Activated naive CD4-positive, alpha-beta T cell treated with anti-CD3 and anti-CD28 coated beads for 36 hours (primary cell): ENCODE results near the gene NCOR2. TPM values are rescaled to one million over a fixed set of nuclear protein-coding genes. Genes with fewer than 3 reads are reported as not detected.

Experiments
- CTCF ChIA-PET: fragments of 350-600 bp; sonication (Branson Sonifier 250); formaldehyde crosslinking; loops from one replicate; lab custom pipeline; 2021; ENCODE audit warnings: antibody characterized with exemption; lab: Charles Lee
- DNase-seq: peaks from one replicate; pipeline ENCODE4 v3.0.0-alpha.2; 2020
- H3K27ac Mint-ChIP-seq: one replicate; pipeline ENCODE4 v1.8.0; 2021; ENCODE audit warnings: mild to moderate bottlenecking, mixed read lengths
- H3K27me3 Mint-ChIP-seq: one replicate; pipeline ENCODE4 v1.8.0; 2021; ENCODE audit warnings: low read depth, mixed read lengths
- H3K36me3 Mint-ChIP-seq: one replicate; pipeline ENCODE4 v1.8.0; 2021; ENCODE audit warnings: low read depth, mixed read lengths
- H3K4me1 Mint-ChIP-seq: one replicate; pipeline ENCODE4 v1.8.0; 2021; ENCODE audit warnings: low read depth, mixed read lengths
- H3K4me3 Mint-ChIP-seq: one replicate; pipeline ENCODE4 v1.8.0; 2021; ENCODE audit warnings: mild to moderate bottlenecking, moderate library complexity, mixed read lengths
- H3K9me3 Mint-ChIP-seq: one replicate; pipeline ENCODE4 v1.8.0; 2021; ENCODE audit warnings: mixed read lengths
- intact Hi-C: fragments of 100-400 bp; cut with micrococcal nuclease; formaldehyde crosslinking; loops from one replicate; pipeline ENCODE4 v1.15.1; 2023
- total RNA-seq, 2 experiments: library from RNA; stranded (reverse); gene quantifications; one replicate each; pipeline ENCODE4 v1.2.3, GENCODE V29; 2021

NCOR2 gene
- total RNA-seq, 2 experiments from 2014 or later, result 102 TPM

GRCh38 chr12:124530637-124531263 lies 36.7 kb downstream of the NCOR2 start:
- CTCF ChIA-PET, result no interaction called here
- H3K27ac Mint-ChIP-seq, result no peak overlapping the region
- H3K36me3 Mint-ChIP-seq, result peaks cover 9% of the 10 kb centered on the region
- DNase-seq, result no peak
- H3K27me3 Mint-ChIP-seq, result no peaks in the 10 kb centered on the region
- no peak overlapping the region for H3K4me3 Mint-ChIP-seq
- H3K4me1 Mint-ChIP-seq, result peaks cover 6% of the 10 kb centered on the region
- intact Hi-C loops, result no loop called here
- H3K9me3 Mint-ChIP-seq, result no peaks in the 10 kb centered on the region

DNA sequence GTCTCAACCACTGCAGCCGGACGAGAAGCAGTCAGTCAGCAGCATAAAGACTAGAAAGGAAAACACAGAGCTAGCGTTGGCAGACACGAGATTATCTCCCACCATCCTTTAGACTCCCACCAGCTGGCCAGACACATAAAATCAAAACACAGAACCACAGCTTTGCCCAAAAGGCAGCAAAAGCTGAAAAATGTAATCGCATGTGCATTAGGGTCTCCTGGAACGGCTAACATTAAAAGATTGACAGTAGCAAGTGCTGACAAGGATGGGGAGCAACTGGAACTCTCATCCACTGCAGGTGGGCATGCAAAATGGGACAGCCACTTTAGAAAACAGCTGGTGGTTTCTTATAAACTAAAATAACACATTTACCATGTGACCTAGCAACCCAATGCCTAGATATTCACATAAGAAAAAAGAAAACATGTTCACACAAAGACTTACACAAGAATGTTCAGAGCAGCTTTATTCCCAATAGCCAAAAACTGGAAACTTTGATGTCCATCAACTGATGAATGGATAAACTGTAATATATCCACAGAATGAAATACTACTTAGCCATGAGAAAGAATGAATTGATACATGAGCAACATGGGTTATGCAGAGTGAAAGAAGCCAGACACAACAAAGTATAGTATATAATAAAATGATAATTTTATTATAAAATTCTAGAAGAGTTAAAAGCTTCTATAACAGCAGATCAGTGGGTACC lies 37.7 kb downstream of the NCOR2 start:
- CTCF ChIA-PET, result interaction anchor here (0.6 kb wide), 1 partner anchor 94 kb away, joined by 3 read pairs; no protein-coding TSS in a partner anchor
- intact Hi-C loops, result no loop called here
- DNase-seq, result no peak
- Mint-ChIP-seq H3K4me1 (peaks cover 8% of the 10 kb centered on the region), H3K36me3 (peaks cover 9% of the 10 kb centered on the region), H3K9me3 (no peaks in the 10 kb centered on the region), H3K27ac (no peak overlapping the region), H3K27me3 (no peaks in the 10 kb centered on the region), H3K4me3 (no peak overlapping the region)

DNA sequence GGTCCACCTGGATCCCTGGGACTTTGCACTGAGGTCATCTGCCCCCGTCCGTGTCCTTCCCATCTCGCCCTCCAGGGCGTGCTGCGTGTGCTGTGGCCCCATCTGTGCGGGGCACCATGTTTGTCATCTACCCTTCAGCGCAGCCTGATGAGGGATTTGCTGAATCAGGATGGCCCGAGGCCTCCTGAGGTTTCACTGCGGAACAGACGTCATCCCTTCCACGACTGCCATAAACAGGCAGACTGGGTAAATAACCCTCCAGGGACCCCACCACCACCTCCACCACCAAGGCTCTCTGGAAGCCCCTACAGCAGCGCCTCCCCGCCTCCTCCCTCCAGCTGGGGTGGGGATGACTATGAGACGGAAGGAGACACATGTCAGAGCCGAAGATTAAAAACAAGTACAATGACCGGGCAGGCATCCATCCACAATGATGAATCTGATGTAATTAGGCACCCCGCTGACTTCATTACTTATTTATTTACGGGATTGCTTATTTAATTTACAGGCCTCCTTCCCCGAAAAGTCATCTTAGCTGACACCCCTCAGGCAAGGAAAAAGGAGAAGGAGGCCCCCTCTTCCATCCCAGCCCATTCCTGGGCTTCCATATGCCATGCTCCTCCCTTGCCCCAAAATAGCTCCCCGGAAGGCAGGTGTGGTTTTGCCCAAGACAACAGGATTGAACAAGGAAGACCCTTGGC lies 39.4 kb downstream of the NCOR2 start:
- Mint-ChIP-seq H3K36me3 (peaks cover 8% of the 10 kb centered on the region), H3K4me1 (peaks cover 21% of the 10 kb centered on the region), H3K27me3 (no peaks in the 10 kb centered on the region), H3K27ac (no peak overlapping the region), H3K4me3 (no peak overlapping the region), H3K9me3 (no peaks in the 10 kb centered on the region)
- CTCF ChIA-PET, result interaction anchor here (1.3 kb wide), 1 partner anchor 234 kb away, joined by 3 read pairs; no protein-coding TSS in a partner anchor
- DNase-seq, result no peak
- intact Hi-C loops, result no loop called here

DNA sequence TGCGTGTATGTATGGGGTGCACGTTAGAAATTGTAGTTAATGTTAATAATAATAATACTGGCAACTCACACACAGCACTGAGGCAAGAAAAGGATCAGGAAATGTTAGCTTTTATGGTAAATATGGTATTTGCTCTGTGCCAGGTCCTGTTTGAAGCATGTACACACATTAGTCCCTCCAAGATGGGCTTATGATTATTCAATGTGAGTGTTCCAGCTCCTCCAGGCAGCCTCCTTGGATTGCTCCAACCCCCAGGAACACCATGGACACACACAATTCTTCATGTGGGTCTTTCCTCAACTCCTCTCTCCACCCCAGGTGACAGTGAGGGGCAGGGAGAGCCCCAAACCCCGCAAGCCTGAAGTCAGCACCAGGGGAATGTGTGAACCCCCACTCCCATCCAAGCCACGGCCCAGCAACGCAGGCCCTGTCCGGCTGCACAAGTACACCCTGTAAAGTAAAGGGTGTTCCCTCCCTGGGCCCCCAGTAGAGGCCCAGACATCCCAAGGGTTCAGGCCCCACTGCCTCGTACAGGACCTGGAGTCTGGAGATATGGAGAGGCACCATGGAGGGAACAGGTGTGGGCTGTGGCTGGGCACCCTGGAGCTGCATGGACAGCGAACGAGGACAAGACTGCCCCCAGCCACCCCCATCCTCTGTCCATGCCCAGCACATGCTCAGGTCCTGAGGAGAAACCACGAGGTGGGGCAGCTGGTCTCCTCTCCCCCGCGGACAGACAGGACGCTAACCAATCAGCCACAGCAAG lies 41.3 kb downstream of the NCOR2 start:
- Mint-ChIP-seq H3K4me3 (no peak overlapping the region), H3K9me3 (no peaks in the 10 kb centered on the region), H3K27me3 (no peaks in the 10 kb centered on the region), H3K36me3 (peaks cover 8% of the 10 kb centered on the region), H3K27ac (no peak overlapping the region), H3K4me1 (peaks cover 33% of the 10 kb centered on the region)
- intact Hi-C loops, result no loop called here
- no peak for DNase-seq
- CTCF ChIA-PET, result no interaction called here

GRCh38 chr12:124525455-124525854 lies 42.0 kb downstream of the NCOR2 start:
- Mint-ChIP-seq H3K9me3 (no peaks in the 10 kb centered on the region), H3K36me3 (peaks cover 8% of the 10 kb centered on the region), H3K27ac (no peak overlapping the region), H3K27me3 (no peaks in the 10 kb centered on the region), H3K4me3 (no peak overlapping the region), H3K4me1 (peaks cover 36% of the 10 kb centered on the region)
- no peak for DNase-seq
- CTCF ChIA-PET, result no interaction called here
- intact Hi-C loops, result no loop called here

DNA sequence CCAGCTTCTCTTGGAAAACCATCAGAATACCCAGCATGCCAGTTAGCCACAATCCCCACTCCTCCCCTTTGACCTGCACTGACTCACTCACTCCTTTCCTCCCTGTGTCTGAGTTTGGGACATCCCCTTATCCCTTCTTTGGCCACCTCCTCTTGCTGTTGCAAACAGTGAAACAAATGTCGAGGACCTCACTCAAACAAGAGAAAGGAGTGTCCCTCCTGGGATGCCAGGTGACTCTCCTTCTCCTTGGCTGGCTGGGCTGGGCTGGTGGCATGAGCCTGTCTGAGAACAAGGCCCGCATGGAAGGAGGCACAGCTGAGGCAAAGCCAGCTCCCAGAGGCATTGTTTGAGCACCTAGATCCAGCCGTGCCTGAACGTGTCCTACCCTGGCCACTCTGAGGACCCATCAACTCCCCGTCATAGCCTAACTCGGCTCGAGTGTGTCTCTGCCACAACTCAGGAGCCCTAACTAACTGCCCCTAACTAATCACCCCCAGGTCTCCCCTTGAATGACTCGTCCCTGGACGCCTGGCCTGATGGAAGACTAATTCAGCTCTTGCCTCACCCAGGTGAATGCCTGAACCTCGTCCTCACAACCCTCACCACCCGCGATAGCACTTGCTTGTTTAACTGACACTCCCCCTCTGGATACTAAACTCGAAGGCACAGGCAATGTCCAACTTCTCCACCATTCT lies 43.0 kb downstream of the NCOR2 start:
- CTCF ChIA-PET, result no interaction called here
- H3K27me3 Mint-ChIP-seq, result no peaks in the 10 kb centered on the region
- peaks cover 42% of the 10 kb centered on the region for H3K4me1 Mint-ChIP-seq
- no peak overlapping the region for H3K4me3 Mint-ChIP-seq
- H3K27ac Mint-ChIP-seq, result no peak overlapping the region
- intact Hi-C loops, result no loop called here
- no peaks in the 10 kb centered on the region for H3K9me3 Mint-ChIP-seq
- peaks cover 4% of the 10 kb centered on the region for H3K36me3 Mint-ChIP-seq
- DNase-seq, result no peak

- H3K9me3 Mint-ChIP-seq, result no peaks in the 10 kb centered on the region
- CTCF ChIA-PET, result no interaction called here
- peaks cover 4% of the 10 kb centered on the region for H3K36me3 Mint-ChIP-seq
- DNase-seq, result peak; percentile 35
- H3K27me3 Mint-ChIP-seq, result no peaks in the 10 kb centered on the region
- no peak overlapping the region for H3K4me3 Mint-ChIP-seq
- intact Hi-C loops, result no loop called here
- H3K27ac Mint-ChIP-seq, result no peak overlapping the region
- H3K4me1 Mint-ChIP-seq, result peaks cover 47% of the 10 kb centered on the region
Measured at GRCh38 chr12:124523071-124523470, 44.3 kb downstream of the NCOR2 start.

DNA sequence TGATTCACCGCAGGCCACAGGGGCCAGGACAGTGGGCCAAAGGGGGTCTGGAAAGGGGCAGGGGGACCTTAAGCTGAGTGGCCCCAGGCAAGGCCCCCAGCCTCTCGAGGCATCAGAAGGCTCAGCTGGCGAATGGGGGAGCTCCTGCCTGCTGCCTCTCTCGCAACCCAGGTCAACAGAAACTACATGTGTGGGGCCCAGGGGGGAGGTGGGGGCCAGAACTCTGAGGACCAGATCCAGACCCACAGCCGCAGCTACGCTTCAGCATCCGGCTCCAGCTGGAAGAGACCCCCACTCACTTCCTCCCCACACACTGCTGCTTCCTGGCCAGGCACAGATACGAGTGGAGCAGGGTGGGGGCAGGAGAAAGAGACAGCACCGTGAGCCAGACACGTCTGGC lies 46.5 kb downstream of the NCOR2 start:
- intact Hi-C loops, result no loop called here
- CTCF ChIA-PET, result no interaction called here
- no peak overlapping the region for H3K27ac Mint-ChIP-seq
- H3K4me1 Mint-ChIP-seq, result peaks cover 50% of the 10 kb centered on the region
- peaks cover 3% of the 10 kb centered on the region for H3K36me3 Mint-ChIP-seq
- no peak for DNase-seq
- no peak overlapping the region for H3K4me3 Mint-ChIP-seq
- H3K27me3 Mint-ChIP-seq, result no peaks in the 10 kb centered on the region
- no peaks in the 10 kb centered on the region for H3K9me3 Mint-ChIP-seq

DNA sequence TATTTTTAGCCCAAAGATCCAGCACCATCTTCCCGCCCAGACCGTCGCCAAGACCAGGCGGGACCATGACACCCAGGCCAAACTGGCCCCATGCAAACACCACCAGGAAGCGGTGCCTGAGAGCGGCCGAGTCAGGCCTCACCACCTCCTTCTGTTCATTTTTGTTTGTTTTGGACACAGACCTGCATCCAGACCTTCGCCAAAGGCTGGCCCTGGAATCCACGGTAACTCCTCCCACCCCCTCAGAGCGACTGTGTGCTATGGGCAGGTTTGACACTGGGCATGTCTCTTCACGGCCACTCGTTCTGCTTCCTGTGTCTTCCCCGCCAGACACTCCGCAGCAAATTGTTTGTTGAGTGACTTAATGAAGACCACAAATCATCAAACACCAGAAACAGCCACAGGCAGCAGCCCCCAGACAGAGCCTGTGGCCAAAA lies 47.1 kb downstream of the NCOR2 start:
- CTCF ChIA-PET, result interaction anchor here (1.0 to 1.7 kb wide), 2 partner anchors 173 to 251 kb away, joined by 3 to 4 read pairs; no protein-coding TSS in a partner anchor
- Mint-ChIP-seq H3K27me3 (no peaks in the 10 kb centered on the region), H3K4me3 (no peak overlapping the region)

GRCh38 chr12:124519746-124520145 lies 47.7 kb downstream of the NCOR2 start:
- intact Hi-C loops, result no loop called here
- no peak for DNase-seq
- peaks cover 3% of the 10 kb centered on the region for H3K36me3 Mint-ChIP-seq
- no peak overlapping the region for H3K4me3 Mint-ChIP-seq
- CTCF ChIA-PET, result interaction anchor here (1.0 to 1.7 kb wide), 2 partner anchors 172 to 251 kb away, joined by 3 to 4 read pairs; no protein-coding TSS in a partner anchor
- no peaks in the 10 kb centered on the region for H3K9me3 Mint-ChIP-seq
- no peak overlapping the region for H3K27ac Mint-ChIP-seq
- H3K27me3 Mint-ChIP-seq, result no peaks in the 10 kb centered on the region
- peaks cover 49% of the 10 kb centered on the region for H3K4me1 Mint-ChIP-seq

More for the DNA sequence above, 47.1 kb downstream of the NCOR2 start:
- no peak for DNase-seq
- no peaks in the 10 kb centered on the region for H3K9me3 Mint-ChIP-seq
- peaks cover 50% of the 10 kb centered on the region for H3K4me1 Mint-ChIP-seq
- no peak overlapping the region for H3K27ac Mint-ChIP-seq
- intact Hi-C loops, result no loop called here
- peaks cover 3% of the 10 kb centered on the region for H3K36me3 Mint-ChIP-seq

- Mint-ChIP-seq H3K27ac (no peak overlapping the region), H3K27me3 (no peaks in the 10 kb centered on the region), H3K4me3 (no peak overlapping the region), H3K9me3 (no peaks in the 10 kb centered on the region), H3K36me3 (peaks cover 6% of the 10 kb centered on the region), H3K4me1 (peaks cover 35% of the 10 kb centered on the region)
- CTCF ChIA-PET, result interaction anchor here (0.6 to 1.7 kb wide), 3 partner anchors 253 to 1728 kb away, joined by 3 to 4 read pairs (median 3); no protein-coding TSS in a partner anchor
- intact Hi-C loops, result no loop called here
- no peak for DNase-seq
Measured at GRCh38 chr12:124518051-124518932, 49.1 kb downstream of the NCOR2 start.
